ENCODE measurements around the gene ADM2.

DNA sequence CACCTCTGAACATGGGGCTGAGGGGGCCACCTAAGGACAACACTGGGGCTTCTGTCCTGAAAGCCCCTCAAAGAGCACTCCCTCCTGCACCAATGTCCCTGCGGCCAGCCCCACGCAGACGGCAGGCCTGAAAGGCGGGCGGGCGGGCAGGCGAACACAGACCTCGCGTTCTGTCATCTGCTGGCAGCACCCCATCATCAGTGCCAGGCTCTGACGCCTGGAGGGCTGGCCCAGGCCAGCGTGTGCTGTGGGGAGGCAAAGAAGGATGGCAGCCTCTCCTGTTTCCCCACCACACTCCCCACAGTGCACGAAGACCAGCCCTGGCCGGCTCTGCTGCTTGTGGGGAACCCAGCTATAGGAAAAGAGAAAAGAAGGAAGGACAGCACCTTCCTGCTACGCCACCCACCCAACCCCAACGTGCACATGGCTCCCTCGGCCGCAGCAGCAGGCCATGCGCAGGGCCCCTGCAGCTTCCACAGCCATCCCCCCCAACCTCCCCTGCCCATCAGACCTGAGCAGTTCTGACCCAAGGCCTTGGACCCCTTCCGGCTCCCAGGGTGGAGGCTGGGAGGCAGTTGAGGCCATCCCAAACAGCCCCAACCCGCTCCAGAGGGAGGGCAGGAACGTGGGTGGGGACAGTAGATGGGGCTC is 10.0 kb upstream of the ADM2 start:
- TF ChIP-seq, protein P1, sequence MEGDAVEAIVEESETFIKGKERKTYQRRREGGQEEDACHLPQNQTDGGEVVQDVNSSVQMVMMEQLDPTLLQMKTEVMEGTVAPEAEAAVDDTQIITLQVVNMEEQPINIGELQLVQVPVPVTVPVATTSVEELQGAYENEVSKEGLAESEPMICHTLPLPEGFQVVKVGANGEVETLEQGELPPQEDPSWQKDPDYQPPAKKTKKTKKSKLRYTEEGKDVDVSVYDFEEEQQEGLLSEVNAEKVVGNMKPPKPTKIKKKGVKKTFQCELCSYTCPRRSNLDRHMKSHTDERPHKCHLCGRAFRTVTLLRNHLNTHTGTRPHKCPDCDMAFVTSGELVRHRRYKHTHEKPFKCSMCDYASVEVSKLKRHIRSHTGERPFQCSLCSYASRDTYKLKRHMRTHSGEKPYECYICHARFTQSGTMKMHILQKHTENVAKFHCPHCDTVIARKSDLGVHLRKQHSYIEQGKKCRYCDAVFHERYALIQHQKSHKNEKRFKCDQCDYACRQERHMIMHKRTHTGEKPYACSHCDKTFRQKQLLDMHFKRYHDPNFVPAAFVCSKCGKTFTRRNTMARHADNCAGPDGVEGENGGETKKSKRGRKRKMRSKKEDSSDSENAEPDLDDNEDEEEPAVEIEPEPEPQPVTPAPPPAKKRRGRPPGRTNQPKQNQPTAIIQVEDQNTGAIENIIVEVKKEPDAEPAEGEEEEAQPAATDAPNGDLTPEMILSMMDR (IDR thresholded peaks at IDR 0.05), result no peak
- no peak for TF ChIP-seq POLR2A (IDR thresholded peaks at IDR 0.05)
